PC-9 (cell line): ENCODE measurements around the gene CA5A. TPM values are rescaled to one million over a fixed set of nuclear protein-coding genes. Genes with fewer than 3 reads are reported as not detected.
A peak's percentile ranks its signal among the peaks of the same experiment; 100 is the strongest.
"Not testable (repeated sequence)": the region's sequence is repeated elsewhere in the genome, so short reads cannot be mapped to it uniquely, and the experiment has no call there.

Experiments
- BruUV-seq: library from RNA; stranded (reverse); fragments of 400-500 nt; replicated peaks from 2 replicates; lab custom pipeline; 2021; lab: Mats Ljungman, UMichigan
- CTCF ChIA-PET: fragments of 300-600 bp; sonication (Branson Sonifier 250); formaldehyde crosslinking; loops from one replicate; lab custom pipeline; 2022; ENCODE audit warnings: antibody characterized with exemption; lab: Charles Lee
- POLR2A ChIA-PET: fragments of 300-600 bp; sonication (Branson Sonifier 250); formaldehyde crosslinking; loops from one replicate; lab custom pipeline; 2022; ENCODE audit warnings: antibody characterized with exemption; ENCODE audit not compliant: unreplicated experiment; lab: Charles Lee
- DNase-seq, 2 experiments: peaks; one replicate each; pipeline versions ENCODE4 v3.0.0 to v3.0.0-alpha.2; 2015 to 2022; ENCODE audit warnings: mixed read lengths in 1 of 2
- H2AFZ ChIP-seq: fragments of 200-600 bp; sonication (generic); 2 replicates; pipeline ENCODE4 v1.8.1; 2017; ENCODE audit warnings: antibody characterized with exemption
- H3F3A ChIP-seq: fragments of 200-600 bp; sonication (generic); 2 replicates; pipeline ENCODE4 v1.8.1; 2017; ENCODE audit warnings: antibody characterized with exemption, mild to moderate bottlenecking, low read depth; ENCODE audit not compliant: insufficient read depth
- H3K27ac ChIP-seq: fragments of 200-600 bp; sonication (generic); 2 replicates; pipeline ENCODE4 v1.6.1; 2016; ENCODE audit warnings: mixed run types
- H3K27me3 ChIP-seq: fragments of 200-600 bp; sonication (generic); 2 replicates; pipeline ENCODE4 v1.6.1; 2016; ENCODE audit warnings: low read depth, mixed run types; ENCODE audit not compliant: insufficient read depth
- H3K36me3 ChIP-seq: fragments of 200-600 bp; sonication (generic); 2 replicates; pipeline ENCODE4 v1.6.1; 2016; ENCODE audit warnings: low read depth, mixed run types
- H3K4me1 ChIP-seq: fragments of 200-600 bp; sonication (generic); replicated peaks from 2 replicates; pipeline ENCODE4 v1.6.1; 2016; ENCODE audit warnings: mixed run types; ENCODE audit not compliant: insufficient read depth
- H3K4me2 ChIP-seq: fragments of 200-600 bp; sonication (generic); 2 replicates; pipeline ENCODE4 v1.6.1; 2017; ENCODE audit warnings: mixed run types
- H3K4me3 ChIP-seq: fragments of 200-600 bp; sonication (generic); 2 replicates; pipeline ENCODE4 v1.6.1; 2016; ENCODE audit warnings: mixed run types
- H3K79me2 ChIP-seq: fragments of 200-600 bp; sonication (generic); 2 replicates; pipeline ENCODE4 v1.6.1; 2017; ENCODE audit warnings: low read depth, mixed run types
- H3K9me2 ChIP-seq: fragments of 200-600 bp; sonication (generic); 2 replicates; pipeline ENCODE4 v1.8.1; 2017; ENCODE audit warnings: mild to moderate bottlenecking; ENCODE audit not compliant: insufficient read depth
- H3K9me3 ChIP-seq: fragments of 200-600 bp; sonication (generic); 2 replicates; pipeline ENCODE4 v1.8.1; 2016; ENCODE audit warnings: low read depth; ENCODE audit not compliant: insufficient read depth
- H4K20me1 ChIP-seq: fragments of 200-600 bp; sonication (generic); 2 replicates; pipeline ENCODE4 v1.8.1; 2017; ENCODE audit not compliant: insufficient read depth
- CTCF ChIP-seq: fragments of 200-600 bp; sonication (generic); conservative IDR thresholded peaks from 2 replicates; pipeline ENCODE4 v1.6.1; 2017; ENCODE audit warnings: mixed run types, antibody characterized with exemption, mild to moderate bottlenecking, moderate library complexity
- EZH2 ChIP-seq: fragments of 200-600 bp; sonication (generic); IDR thresholded peaks from 2 replicates; pipeline ENCODE4 v1.8.0; 2017; ENCODE audit warnings: antibody characterized with exemption, low read depth
- intact Hi-C: fragments of 100-400 bp; cut with micrococcal nuclease; formaldehyde crosslinking; loops from one replicate; pipeline ENCODE4 v1.10.0; 2022; ENCODE audit not compliant: unreplicated experiment
- total RNA-seq: library from RNA; stranded (reverse); gene quantifications from 2 replicates; pipeline ENCODE4 v1.2.3, GENCODE V29; 2021

The CA5A gene
- total RNA-seq, 1 experiment from 2014 or later: 0.26 TPM

- H4K20me1 ChIP-seq: peaks cover 28% of the 10 kb centered on the region
- POLR2A ChIA-PET: interaction anchor here (0.5 to 0.7 kb wide), 8 partner anchors 15 to 916 kb away, joined by 3 to 13 read pairs (median 4); partner anchors contain the start of gene PIEZO1
- H3K4me1 ChIP-seq: peaks cover 53% of the 10 kb centered on the region
- CTCF ChIA-PET, BruUV-seq, H2AFZ ChIP-seq, H3K9me3 ChIP-seq, H3F3A ChIP-seq, H3K9me2 ChIP-seq, H3K27me3 ChIP-seq: not testable (repeated sequence)
- DNase-seq: peak in 1 of 2 experiments; percentile 88
- peaks cover 49% of the 10 kb centered on the region for H3K79me2 ChIP-seq
- intact Hi-C loops: loop anchor here (5.0 kb wide), 3 partner anchors 463 to 893 kb away; partner anchors contain the start of gene MAP1LC3B
- H3K4me2 ChIP-seq: peak within 1 kb of the TSS; percentile 98
- peak within 1 kb of the TSS; percentile 85 for H3K27ac ChIP-seq
- peak within 1 kb of the TSS; percentile 74 for H3K4me3 ChIP-seq
- peaks cover 11% of the 10 kb centered on the region for H3K36me3 ChIP-seq
Observed at GRCh38 chr16:87869061-87869878, 67.1 kb downstream of the CA5A start, which contains the start of gene SLC7A5. SLC7A5 (minus strand) TSS chr16:87869507; CDS start chr16:87869422, 85 bp downstream.

GRCh38 chr16:87868254-87869029 lies 67.9 kb downstream of the CA5A start:
- H2AFZ ChIP-seq: not testable (repeated sequence)

GRCh38 chr16:87865902-87866555 lies 70.3 kb downstream of the CA5A start:
- POLR2A ChIA-PET, H2AFZ ChIP-seq, BruUV-seq, H3K27me3 ChIP-seq, H3F3A ChIP-seq, H3K9me2 ChIP-seq, CTCF ChIA-PET, H3K9me3 ChIP-seq, DNase-seq: not testable (repeated sequence)
- peak overlapping the region; percentile 98 for H3K4me2 ChIP-seq
- H3K79me2 ChIP-seq: peaks cover 78% of the 10 kb centered on the region
- peak overlapping the region; percentile 74; the same call in 1 of the 2 replicates for H3K4me3 ChIP-seq
- H3K27ac ChIP-seq: peak overlapping the region; percentile 85; the same call in 1 of the 2 replicates
- intact Hi-C loops: loop anchor here (1.0 to 5.0 kb wide), 4 partner anchors 13 to 896 kb away; partner anchors contain the start of gene MAP1LC3B
- peaks cover 16% of the 10 kb centered on the region for H3K36me3 ChIP-seq
- peaks cover 52% of the 10 kb centered on the region for H3K4me1 ChIP-seq
- peaks cover 56% of the 10 kb centered on the region for H4K20me1 ChIP-seq

More at GRCh38 chr16:87868254-87869029, 67.9 kb downstream of the CA5A start:
- CTCF ChIA-PET: interaction anchor here (1.0 kb wide), 1 partner anchor 19 kb away, joined by 4 read pairs; no protein-coding TSS in a partner anchor
- Histone ChIP-seq H3K4me1 (peaks cover 59% of the 10 kb centered on the region), H3K36me3 (peaks cover 11% of the 10 kb centered on the region), H3K4me3 (peak overlapping the region; percentile 74), H4K20me1 (peaks cover 32% of the 10 kb centered on the region), H3K27ac (peak overlapping the region; percentile 85), H3K4me2 (peak overlapping the region; percentile 98), H3K79me2 (peaks cover 55% of the 10 kb centered on the region)
- not testable (repeated sequence) for H3K9me3 ChIP-seq, H3F3A ChIP-seq, H3K27me3 ChIP-seq, H3K9me2 ChIP-seq, BruUV-seq
- peak; percentile 52 to 90 for DNase-seq
- POLR2A ChIA-PET: interaction anchor here (0.6 kb wide), 3 partner anchors 77 to 916 kb away, joined by 3 to 5 read pairs (median 3); partner anchors contain the start of genes BANP and PIEZO1
- intact Hi-C loops: loop anchor here (5.0 kb wide), 3 partner anchors 464 to 894 kb away; partner anchors contain the start of gene MAP1LC3B

- H3K79me2 ChIP-seq: peaks cover 92% of the 10 kb centered on the region
- peaks cover 6% of the 10 kb centered on the region; the same call in 1 of the 2 replicates for H3F3A ChIP-seq
- no peak overlapping the region for H3K4me3 ChIP-seq
- peak overlapping the region; percentile 47 for H3K4me2 ChIP-seq
- H3K27ac ChIP-seq: no peak overlapping the region
- peaks cover 70% of the 10 kb centered on the region for H4K20me1 ChIP-seq
- H3K27me3 ChIP-seq: no peaks in the 10 kb centered on the region
- TF ChIP-seq EZH2: no peak
- no peak for TF ChIP-seq CTCF
- intact Hi-C loops: no loop called here
- peaks cover 21% of the 10 kb centered on the region for H3K36me3 ChIP-seq
- BruUV-seq: no TSS peak
- ChIA-PET CTCF (interaction anchor here (0.6 kb wide), 1 partner anchor 1855 kb away, joined by 4 read pairs; no protein-coding TSS in a partner anchor), POLR2A (no interaction called here)
- H3K9me2 ChIP-seq: no peaks in the 10 kb centered on the region
- H2AFZ ChIP-seq: no peak overlapping the region
- no peaks in the 10 kb centered on the region for H3K9me3 ChIP-seq
- peaks cover 48% of the 10 kb centered on the region for H3K4me1 ChIP-seq
- DNase-seq: no peak
Observed at GRCh38 chr16:87864331-87864989, 71.9 kb downstream of the CA5A start.

- H3K4me2 ChIP-seq, POLR2A ChIA-PET: not testable (repeated sequence)
Observed at GRCh38 chr16:87863327-87863635, 73.0 kb downstream of the CA5A start.

More at GRCh38 chr16:87863327-87863635, 73.0 kb downstream of the CA5A start:
- H3F3A ChIP-seq, H3K27ac ChIP-seq, BruUV-seq, DNase-seq, H3K9me3 ChIP-seq, intact Hi-C loops, H3K9me2 ChIP-seq, H3K4me3 ChIP-seq, CTCF ChIA-PET, H2AFZ ChIP-seq, H3K27me3 ChIP-seq: not testable (repeated sequence)
- peaks cover 48% of the 10 kb centered on the region for H3K4me1 ChIP-seq
- H3K36me3 ChIP-seq: peaks cover 22% of the 10 kb centered on the region
- H3K79me2 ChIP-seq: peaks cover 94% of the 10 kb centered on the region
- peaks cover 82% of the 10 kb centered on the region for H4K20me1 ChIP-seq
